Transverse colon (tissue), 4 donors: Measurements from ENCODE around the gene HECTD2.

Source experiments
- EP300 ChIP-seq: sonication (generic); formaldehyde crosslinking; IDR thresholded peaks from one replicate; pipeline ENCODE4 v1.6.1; 2017; ENCODE audit warnings: antibody characterized with exemption, low read depth
- POLR2A ChIP-seq: fragments of 450-650 bp; IDR thresholded peaks from one replicate; pipeline ENCODE4 v1.6.1; 2016; ENCODE audit warnings: antibody characterized with exemption, mild to moderate bottlenecking, moderate library complexity
- POLR2AphosphoS5 ChIP-seq, 3 donors: sonication (generic); formaldehyde crosslinking; IDR thresholded peaks; one replicate each; pipeline ENCODE4 v1.6.1; 2016; ENCODE audit warnings: antibody characterized with exemption in 3 of 3
- TF ChIP-seq, protein P1 (sequence below), 5 experiments: fragments of 200-600 bp in 3 of 5; fragments of 450-650 bp in 2 of 5; sonication (generic) in 3 of 5; IDR thresholded peaks; 1 replicate in 2 of 5; 2 replicates in 3 of 5; pipeline ENCODE4 v1.5.1; 2016 to 2017; ENCODE audit warnings: antibody characterized with exemption in 5 of 5, inconsistent platforms in 3 of 5, mild to moderate bottlenecking in 2 of 5, moderate library complexity in 1 of 5

DNA sequence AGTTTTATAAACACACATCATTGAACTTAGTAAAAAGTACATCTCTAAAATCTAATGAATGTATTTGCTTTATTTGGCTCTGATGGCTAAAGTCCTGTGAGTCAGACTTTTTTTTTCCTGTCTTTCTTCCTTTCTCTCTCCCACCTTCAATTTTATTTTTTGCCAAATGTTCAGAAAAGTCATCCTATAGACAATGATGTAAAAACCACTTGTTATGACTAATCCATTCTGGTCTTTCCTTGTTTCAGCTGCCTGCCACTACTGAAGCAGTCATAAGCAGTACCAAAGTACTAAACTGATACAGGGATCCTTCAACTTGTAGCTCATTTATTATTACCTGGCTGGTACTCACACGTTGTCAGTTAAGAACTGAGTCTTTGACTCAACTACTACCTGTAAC, 23.9 kb downstream of the HECTD2 start:
- TF ChIP-seq, protein P1, sequence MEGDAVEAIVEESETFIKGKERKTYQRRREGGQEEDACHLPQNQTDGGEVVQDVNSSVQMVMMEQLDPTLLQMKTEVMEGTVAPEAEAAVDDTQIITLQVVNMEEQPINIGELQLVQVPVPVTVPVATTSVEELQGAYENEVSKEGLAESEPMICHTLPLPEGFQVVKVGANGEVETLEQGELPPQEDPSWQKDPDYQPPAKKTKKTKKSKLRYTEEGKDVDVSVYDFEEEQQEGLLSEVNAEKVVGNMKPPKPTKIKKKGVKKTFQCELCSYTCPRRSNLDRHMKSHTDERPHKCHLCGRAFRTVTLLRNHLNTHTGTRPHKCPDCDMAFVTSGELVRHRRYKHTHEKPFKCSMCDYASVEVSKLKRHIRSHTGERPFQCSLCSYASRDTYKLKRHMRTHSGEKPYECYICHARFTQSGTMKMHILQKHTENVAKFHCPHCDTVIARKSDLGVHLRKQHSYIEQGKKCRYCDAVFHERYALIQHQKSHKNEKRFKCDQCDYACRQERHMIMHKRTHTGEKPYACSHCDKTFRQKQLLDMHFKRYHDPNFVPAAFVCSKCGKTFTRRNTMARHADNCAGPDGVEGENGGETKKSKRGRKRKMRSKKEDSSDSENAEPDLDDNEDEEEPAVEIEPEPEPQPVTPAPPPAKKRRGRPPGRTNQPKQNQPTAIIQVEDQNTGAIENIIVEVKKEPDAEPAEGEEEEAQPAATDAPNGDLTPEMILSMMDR (IDR thresholded peaks at IDR 0.05): no peak
- TF ChIP-seq POLR2A (no peak), EP300 (no peak), POLR2AphosphoS5 (IDR thresholded peaks at IDR 0.05) (no peak)
